ENCODE data around the gene NCOA7. TPM values are rescaled to one million over a fixed set of nuclear protein-coding genes. Genes with fewer than 3 reads are reported as not detected.

Gene NCOA7
- total and polyA plus RNA-seq, 2 of the 8 experiments (the other 6 are each of a cell fraction or from before 2014, with no cell fraction given): 2.6 to 10.7 TPM

DNA sequence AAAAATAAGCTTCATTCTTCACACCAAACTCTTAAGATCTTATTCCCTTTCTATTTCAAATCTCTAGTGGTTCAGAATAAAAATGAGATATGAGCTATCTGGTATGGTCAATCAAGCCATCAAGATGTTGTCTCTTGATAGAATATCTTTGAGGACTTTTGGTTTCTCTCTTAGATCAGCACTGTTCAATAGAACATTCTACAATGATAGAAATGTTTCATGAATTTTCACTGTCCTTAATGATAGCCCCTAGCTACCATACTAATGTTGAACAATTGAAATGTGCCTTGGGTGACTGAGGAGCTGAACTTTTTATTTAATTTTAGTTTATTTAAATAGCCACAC lies 141.7 kb downstream of the NCOA7 start:
- no peak overlapping the region for H3K23ac ChIP-seq (ENCODE audit: insufficient read length)
- H3K4me1 ChIP-seq (replicated peaks in 1 of 4; ENCODE audit: control insufficient read depth in 3 of 4, insufficient read depth in 4 of 4, low read length in 3 of 4): no peaks in the 10 kb centered on the region
- H2AK5ac ChIP-seq (ENCODE audit: low read depth, low read length): no peak overlapping the region
- no peak overlapping the region for H2BK12ac ChIP-seq (ENCODE audit: low read depth, low read length)
- H3K4me3 ChIP-seq (ENCODE audit: extremely low read depth in 1 of 4, insufficient read depth in 2 of 4, low read depth in 3 of 4, low read length in 4 of 4): no peak overlapping the region
- H3K36me3 ChIP-seq (ENCODE audit: control insufficient read depth in 2 of 4, insufficient read depth in 4 of 4, low read length in 3 of 4): no peaks in the 10 kb centered on the region
- H4K91ac ChIP-seq (replicated peaks; ENCODE audit: insufficient read length, low read length): no peak overlapping the region
- no peak overlapping the region for H2BK20ac ChIP-seq (ENCODE audit: low read length)
- no peak overlapping the region for H3K27ac ChIP-seq (ENCODE audit: low read depth, low read length)
- no peak overlapping the region for H2AFZ ChIP-seq (ENCODE audit: low read length)
- no peak overlapping the region for H3K14ac ChIP-seq (ENCODE audit: insufficient read length)
- H4K20me1 ChIP-seq (replicated peaks in 1 of 2; ENCODE audit: control insufficient read depth in 1 of 2, insufficient read depth in 2 of 2, low read length in 2 of 2): no peaks in the 10 kb centered on the region
- H3K9ac ChIP-seq (replicated peaks in 1 of 4; ENCODE audit: extremely low read depth in 1 of 4, low read depth in 3 of 4, low read length in 3 of 4): no peak overlapping the region
- no peak overlapping the region for H2BK15ac ChIP-seq (ENCODE audit: low read length)
- CTCF ChIA-PET (ENCODE audit: partially characterized antibody): interaction anchor here (0.7 to 2.7 kb wide), 6 partner anchors 11 to 622 kb away, joined by 3 to 10 read pairs (median 5); no protein-coding TSS in a partner anchor
- FAIRE-seq (no peak), DNase-seq (ENCODE audit: low read depth in 1 of 2, low spot score in 2 of 2) (no peak)
- no peaks in the 10 kb centered on the region for H3K79me1 ChIP-seq (ENCODE audit: low read depth, low read length)
- H3K4me2 ChIP-seq (ENCODE audit: insufficient read depth in 1 of 2, low read depth in 2 of 2, low read length in 2 of 2): no peak overlapping the region
- H3K23me2 ChIP-seq (ENCODE audit: low read depth, low read length): no peaks in the 10 kb centered on the region
- H3K79me2 ChIP-seq (ENCODE audit: control insufficient read depth in 1 of 2, insufficient read depth in 2 of 2, low read length in 2 of 2): no peaks in the 10 kb centered on the region
- H3K18ac ChIP-seq (ENCODE audit: extremely low read depth, low read length): no peak overlapping the region
- no peak overlapping the region for H2BK5ac ChIP-seq (ENCODE audit: low read depth, low read length)
- H3K4ac ChIP-seq (replicated peaks; ENCODE audit: insufficient read length, low read depth, low read length): no peak overlapping the region
- no peak overlapping the region for H4K5ac ChIP-seq (ENCODE audit: insufficient read length, low read depth, low read length)
- no peak overlapping the region for H4K8ac ChIP-seq (ENCODE audit: extremely low read depth, insufficient read depth, low read length)
- no peak overlapping the region for H2BK120ac ChIP-seq (replicated peaks; ENCODE audit: low read depth, low read length)
- POLR2A ChIA-PET (ENCODE audit: partially characterized antibody): interaction anchor here (1.0 kb wide), 1 partner anchor 151 kb away, joined by 3 read pairs; no protein-coding TSS in a partner anchor
- no peak overlapping the region for H3K56ac ChIP-seq (replicated peaks; ENCODE audit: insufficient read length, low read depth, low read length)
- no peaks in the 10 kb centered on the region for H3K27me3 ChIP-seq (replicated peaks in 1 of 4; ENCODE audit: control insufficient read depth in 3 of 4, extremely low read depth in 1 of 4, insufficient read depth in 3 of 4, low read length in 3 of 4)
- H3K9me3 ChIP-seq (ENCODE audit: insufficient read depth in 2 of 2, low read depth in 1 of 2, low read length in 1 of 2): no peaks in the 10 kb centered on the region
- TF ChIP-seq, protein P1, sequence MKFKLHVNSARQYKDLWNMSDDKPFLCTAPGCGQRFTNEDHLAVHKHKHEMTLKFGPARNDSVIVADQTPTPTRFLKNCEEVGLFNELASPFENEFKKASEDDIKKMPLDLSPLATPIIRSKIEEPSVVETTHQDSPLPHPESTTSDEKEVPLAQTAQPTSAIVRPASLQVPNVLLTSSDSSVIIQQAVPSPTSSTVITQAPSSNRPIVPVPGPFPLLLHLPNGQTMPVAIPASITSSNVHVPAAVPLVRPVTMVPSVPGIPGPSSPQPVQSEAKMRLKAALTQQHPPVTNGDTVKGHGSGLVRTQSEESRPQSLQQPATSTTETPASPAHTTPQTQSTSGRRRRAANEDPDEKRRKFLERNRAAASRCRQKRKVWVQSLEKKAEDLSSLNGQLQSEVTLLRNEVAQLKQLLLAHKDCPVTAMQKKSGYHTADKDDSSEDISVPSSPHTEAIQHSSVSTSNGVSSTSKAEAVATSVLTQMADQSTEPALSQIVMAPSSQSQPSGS (IDR thresholded peaks at IDR 0.05; ENCODE audit: low read length): no peak
- TF ChIP-seq CHD1 (IDR thresholded peaks at IDR 0.05; ENCODE audit: low read depth, low read length) (no peak), TEAD4 (IDR thresholded peaks at IDR 0.05; ENCODE audit: low read depth, low read length) (no peak), FOSL1 (IDR thresholded peaks at IDR 0.05; ENCODE audit: insufficient read depth, low read depth, low read length) (no peak), CHD2 (IDR thresholded peaks at IDR 0.05; ENCODE audit: low read length) (no peak), BCL11A (IDR thresholded peaks at IDR 0.05; ENCODE audit: low read depth in 2 of 2, low read length in 2 of 2) (no peak), SIX5 (IDR thresholded peaks at IDR 0.05; ENCODE audit: low read depth, low read length) (no peak), EP300 (IDR thresholded peaks at IDR 0.05; ENCODE audit: borderline replicate concordance in 1 of 2, low read depth in 2 of 2, low read length in 2 of 2) (no peak), RFX5 (IDR thresholded peaks at IDR 0.05; ENCODE audit: borderline replicate concordance, low read depth, low read length) (no peak), RAD21 (IDR thresholded peaks at IDR 0.05 in 1 of 2, conservative IDR thresholded peaks at IDR 0.05 in 1 of 2; ENCODE audit: low read depth in 2 of 2, low read length in 2 of 2) (no peak), CREB1 (IDR thresholded peaks at IDR 0.05) (no peak)
- TF ChIP-seq, protein P2, sequence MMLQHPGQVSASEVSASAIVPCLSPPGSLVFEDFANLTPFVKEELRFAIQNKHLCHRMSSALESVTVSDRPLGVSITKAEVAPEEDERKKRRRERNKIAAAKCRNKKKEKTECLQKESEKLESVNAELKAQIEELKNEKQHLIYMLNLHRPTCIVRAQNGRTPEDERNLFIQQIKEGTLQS (IDR thresholded peaks at IDR 0.05; ENCODE audit: insufficient read depth, low read depth, low read length): no peak
- TF ChIP-seq, protein P3, sequence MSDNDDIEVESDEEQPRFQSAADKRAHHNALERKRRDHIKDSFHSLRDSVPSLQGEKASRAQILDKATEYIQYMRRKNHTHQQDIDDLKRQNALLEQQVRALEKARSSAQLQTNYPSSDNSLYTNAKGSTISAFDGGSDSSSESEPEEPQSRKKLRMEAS (IDR thresholded peaks at IDR 0.05): no peak
